CD4-positive, alpha-beta T cell (primary cell): ENCODE data around the gene ALOX12B. TPM values are rescaled to one million over a fixed set of nuclear protein-coding genes. Genes with fewer than 3 reads are reported as not detected.

Experiments
- ATAC-seq: fragments of 200-7000 bp; cut with Tn5 transposase; one replicate; pipeline ENCODE4 v1.10.0; 2022; ENCODE audit warnings: mild to moderate bottlenecking; ENCODE audit not compliant: poor library complexity
- CTCF ChIA-PET: fragments of 350-600 bp; sonication (Branson Sonifier 250); formaldehyde crosslinking; loops from one replicate; lab custom pipeline; 2021; ENCODE audit warnings: antibody characterized with exemption, inconsistent platforms; lab: Charles Lee
- POLR2A ChIA-PET: fragments of 350-600 bp; sonication (Branson Sonifier 250); formaldehyde crosslinking; loops from one replicate; lab custom pipeline; 2021; ENCODE audit warnings: antibody characterized with exemption, inconsistent platforms; lab: Charles Lee
- DNase-seq, 14 experiments: peaks; one replicate each; pipeline ENCODE4 v3.0.0-alpha.2; 2013 to 2020; ENCODE audit warnings: mixed read lengths in 2 of 14
- H3K27ac ChIP-seq, 2 donors: one replicate each; pipeline versions ENCODE4 v1.5.1 to v1.7.0; 2013; ENCODE audit warnings: low read length in 2 of 2, low read depth in 1 of 2, mild to moderate bottlenecking in 1 of 2
- H3K27me3 ChIP-seq, 2 experiments: 1 replicate in 1 of 2; 2 replicates in 1 of 2; pipeline versions ENCODE4 v1.6.1 to v1.7.0; 2013; ENCODE audit warnings: low read length in 2 of 2, control low read depth in 1 of 2, mild to moderate bottlenecking in 1 of 2, moderate library complexity in 1 of 2; ENCODE audit not compliant: insufficient read depth in 2 of 2, control insufficient read depth in 1 of 2
- H3K36me3 ChIP-seq: one replicate; pipeline ENCODE4 v1.6.1; 2013; ENCODE audit warnings: low read length, control low read depth; ENCODE audit not compliant: insufficient read depth
- H3K4me1 ChIP-seq: one replicate; pipeline ENCODE4 v1.6.1; 2013; ENCODE audit warnings: low read length, control low read depth; ENCODE audit not compliant: insufficient read depth
- H3K4me3 ChIP-seq: one replicate; pipeline ENCODE4 v1.5.1; 2013; ENCODE audit warnings: mild to moderate bottlenecking, low read length, moderate library complexity
- H3K9me3 ChIP-seq, 2 experiments: 1 replicate in 1 of 2; 2 replicates in 1 of 2; pipeline versions ENCODE4 v1.6.1 to v1.7.0; 2013; ENCODE audit warnings: low read length in 2 of 2, mild to moderate bottlenecking in 2 of 2, control low read depth in 1 of 2, moderate library complexity in 1 of 2; ENCODE audit not compliant: control insufficient read depth in 1 of 2, insufficient read depth in 1 of 2
- H3K27ac Mint-ChIP-seq: one replicate; pipeline ENCODE4 v1.8.0; 2020; ENCODE audit warnings: mixed read lengths
- H3K27me3 Mint-ChIP-seq: one replicate; pipeline ENCODE4 v1.8.0; 2021; ENCODE audit warnings: mixed read lengths
- H3K36me3 Mint-ChIP-seq: one replicate; pipeline ENCODE4 v1.8.0; 2021; ENCODE audit warnings: low read depth, mixed read lengths
- H3K4me1 Mint-ChIP-seq: one replicate; pipeline ENCODE4 v1.8.0; 2021; ENCODE audit warnings: low read depth, mixed read lengths
- H3K4me3 Mint-ChIP-seq: one replicate; pipeline ENCODE4 v1.8.0; 2020; ENCODE audit warnings: mild to moderate bottlenecking, mixed read lengths
- H3K9me3 Mint-ChIP-seq: one replicate; pipeline ENCODE4 v1.8.0; 2020; ENCODE audit warnings: mixed read lengths
- intact Hi-C, 2 experiments: fragments of 100-400 bp; cut with DNase I in 1 of 2; cut with micrococcal nuclease in 1 of 2; formaldehyde crosslinking; loops; one replicate each; pipeline versions ENCODE4 v1.15.1 to v1.9.0; 2023 to 2025; cut with DNase I, micrococcal nuclease
- total RNA-seq, 174 experiments: library from RNA in 2 of 174; stranded (reverse) in 2 of 174; gene quantifications; one replicate each; pipeline ENCODE4 v1.2.3 and lab custom pipeline; 2021 to 2026
- TF ChIP-seq, protein P1 (sequence below): fragments of 200-600 bp; IDR thresholded peaks from one replicate; pipeline ENCODE4 v1.8.0; 2022; ENCODE audit warnings: antibody characterized with exemption, mild to moderate bottlenecking

Gene ALOX12B
- total RNA-seq, 2 experiments from 2014 or later, result 0.41 TPM; not detected in 1

- peak overlapping the region; percentile 91 for H3K4me3 Mint-ChIP-seq
- H3K9me3 Mint-ChIP-seq, result peaks cover 1% of the 10 kb centered on the region
Observed at GRCh38 chr17:8124350-8125153, 37.0 kb upstream of the ALOX12B start.

DNA sequence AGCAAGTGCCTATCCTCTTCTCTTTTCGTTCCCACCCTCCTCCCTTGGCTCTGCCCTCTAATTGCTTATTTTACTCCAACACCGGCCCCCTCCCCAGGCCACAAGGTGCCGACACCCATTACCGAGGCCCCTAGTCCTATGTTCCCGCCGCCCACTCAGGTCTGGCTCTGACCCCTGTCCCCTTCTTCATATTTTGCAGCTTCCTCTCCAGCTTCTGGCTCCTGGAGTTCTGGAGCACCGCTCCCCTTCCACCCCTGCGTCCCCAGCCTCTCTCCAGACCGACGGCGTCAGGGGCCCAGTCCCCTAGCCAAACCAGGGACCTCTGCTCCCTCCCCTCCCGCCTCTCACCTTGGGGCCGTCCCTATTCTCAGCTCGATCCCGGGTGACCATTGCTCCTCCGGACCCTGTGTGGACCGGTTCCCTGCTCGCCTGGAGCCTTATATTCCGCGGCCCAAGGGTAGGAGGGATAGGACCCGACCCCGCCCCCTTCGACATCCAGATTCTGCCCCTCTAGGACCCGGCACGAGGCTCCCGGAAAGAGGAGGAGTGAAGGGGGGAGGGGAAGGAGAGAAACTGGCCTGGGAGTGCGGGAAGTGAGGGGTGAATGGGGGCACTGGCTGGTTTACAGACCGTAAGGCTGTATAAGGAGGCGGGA lies 36.3 kb upstream of the ALOX12B start, which contains the start of gene HES7:
Gene HES7, minus strand, starts transcription at position 412 of the 655 bp plus-strand sequence. Its CDS starts 22 bp downstream, at position 390.
- DNase-seq (peak in 1 of 14 experiments; percentile 46), ATAC-seq (no peak)
- Mint-ChIP-seq H3K4me3 (peak within 1 kb of the TSS; percentile 91), H3K27me3 (peaks cover 56% of the 10 kb centered on the region), H3K36me3 (peaks cover 57% of the 10 kb centered on the region), H3K4me1 (peaks cover 72% of the 10 kb centered on the region), H3K9me3 (peaks cover 2% of the 10 kb centered on the region), H3K27ac (peak within 1 kb of the TSS; percentile 83)
- H3K9me3 ChIP-seq, result peaks cover 0 to 9% of the 10 kb centered on the region in 2 experiments
- peak within 1 kb of the TSS; percentile 69 for H3K4me3 ChIP-seq
- intact Hi-C loops, result loop anchor here (2.0 to 5.0 kb wide), 5 partner anchors 15 to 173 kb away; partner anchors contain the start of genes CTC1 (in 1 of the 2), PFAS (in 1 of the 2), SLC25A35 (in 1 of the 2) and VAMP2 (in 1 of the 2)
- CTCF ChIA-PET, result interaction anchor here (0.5 to 2.0 kb wide), 5 partner anchors 14 to 50 kb away, joined by 3 to 12 read pairs (median 3); no protein-coding TSS in a partner anchor
- H3K4me1 ChIP-seq, result peaks cover 73% of the 10 kb centered on the region
- H3K36me3 ChIP-seq, result no peaks in the 10 kb centered on the region
- no peak within 1 kb of the TSS for H3K27ac ChIP-seq
- TF ChIP-seq, protein P1, sequence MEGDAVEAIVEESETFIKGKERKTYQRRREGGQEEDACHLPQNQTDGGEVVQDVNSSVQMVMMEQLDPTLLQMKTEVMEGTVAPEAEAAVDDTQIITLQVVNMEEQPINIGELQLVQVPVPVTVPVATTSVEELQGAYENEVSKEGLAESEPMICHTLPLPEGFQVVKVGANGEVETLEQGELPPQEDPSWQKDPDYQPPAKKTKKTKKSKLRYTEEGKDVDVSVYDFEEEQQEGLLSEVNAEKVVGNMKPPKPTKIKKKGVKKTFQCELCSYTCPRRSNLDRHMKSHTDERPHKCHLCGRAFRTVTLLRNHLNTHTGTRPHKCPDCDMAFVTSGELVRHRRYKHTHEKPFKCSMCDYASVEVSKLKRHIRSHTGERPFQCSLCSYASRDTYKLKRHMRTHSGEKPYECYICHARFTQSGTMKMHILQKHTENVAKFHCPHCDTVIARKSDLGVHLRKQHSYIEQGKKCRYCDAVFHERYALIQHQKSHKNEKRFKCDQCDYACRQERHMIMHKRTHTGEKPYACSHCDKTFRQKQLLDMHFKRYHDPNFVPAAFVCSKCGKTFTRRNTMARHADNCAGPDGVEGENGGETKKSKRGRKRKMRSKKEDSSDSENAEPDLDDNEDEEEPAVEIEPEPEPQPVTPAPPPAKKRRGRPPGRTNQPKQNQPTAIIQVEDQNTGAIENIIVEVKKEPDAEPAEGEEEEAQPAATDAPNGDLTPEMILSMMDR, result no peak
- H3K27me3 ChIP-seq, result peaks cover 27 to 28% of the 10 kb centered on the region in 2 experiments
- POLR2A ChIA-PET, result interaction anchor here (0.8 to 9.8 kb wide), 12 partner anchors 11 to 438 kb away, joined by 3 to 161 read pairs (median 7); partner anchors contain the start of genes BORCS6, CTC1 and TP53

More at GRCh38 chr17:8124350-8125153, 37.0 kb upstream of the ALOX12B start:
- ChIA-PET CTCF (interaction anchor here (0.9 to 2.0 kb wide), 4 partner anchors 14 to 51 kb away, joined by 3 to 12 read pairs (median 4); no protein-coding TSS in a partner anchor), POLR2A (interaction anchor here (0.8 to 9.8 kb wide), 11 partner anchors 11 to 438 kb away, joined by 3 to 161 read pairs (median 8); partner anchors contain the start of genes BORCS6, CTC1 and TP53)
- DNase-seq (peak in 3 of 14 experiments; percentile 40 to 54 (median 54)), ATAC-seq (no peak)
- peak overlapping the region; percentile 83 for H3K27ac Mint-ChIP-seq
- peaks cover 27 to 28% of the 10 kb centered on the region in 2 experiments for H3K27me3 ChIP-seq
- intact Hi-C loops, result loop anchor here (2.0 to 5.0 kb wide), 5 partner anchors 14 to 173 kb away; partner anchors contain the start of genes CTC1 (in 1 of the 2), PFAS (in 1 of the 2), SLC25A35 (in 1 of the 2) and VAMP2 (in 1 of the 2)
- H3K9me3 ChIP-seq, result peaks cover 0 to 9% of the 10 kb centered on the region in 2 experiments
- H3K27me3 Mint-ChIP-seq, result peaks cover 49% of the 10 kb centered on the region
- H3K4me1 Mint-ChIP-seq, result peaks cover 65% of the 10 kb centered on the region
- H3K36me3 Mint-ChIP-seq, result peaks cover 49% of the 10 kb centered on the region
- peaks cover 70% of the 10 kb centered on the region for H3K4me1 ChIP-seq
- no peaks in the 10 kb centered on the region for H3K36me3 ChIP-seq
- H3K4me3 ChIP-seq, result peak overlapping the region; percentile 69
- TF ChIP-seq, protein P1, result no peak
- no peak overlapping the region for H3K27ac ChIP-seq
